SK-N-SH (cell line): ENCODE measurements around the gene CNTD1.

Experiments
- POLR2AphosphoS5 ChIP-seq: IDR thresholded peaks from 2 replicates; pipeline ENCODE4 v1.6.1; 2012; ENCODE audit warnings: low read depth, low read length
- TF ChIP-seq, protein P1 (sequence below): fragments of 200-600 bp; sonication (generic); IDR thresholded peaks from 2 replicates; pipeline ENCODE4 v1.6.1; 2017; ENCODE audit warnings: antibody characterized with exemption, mild to moderate bottlenecking, moderate library complexity

DNA sequence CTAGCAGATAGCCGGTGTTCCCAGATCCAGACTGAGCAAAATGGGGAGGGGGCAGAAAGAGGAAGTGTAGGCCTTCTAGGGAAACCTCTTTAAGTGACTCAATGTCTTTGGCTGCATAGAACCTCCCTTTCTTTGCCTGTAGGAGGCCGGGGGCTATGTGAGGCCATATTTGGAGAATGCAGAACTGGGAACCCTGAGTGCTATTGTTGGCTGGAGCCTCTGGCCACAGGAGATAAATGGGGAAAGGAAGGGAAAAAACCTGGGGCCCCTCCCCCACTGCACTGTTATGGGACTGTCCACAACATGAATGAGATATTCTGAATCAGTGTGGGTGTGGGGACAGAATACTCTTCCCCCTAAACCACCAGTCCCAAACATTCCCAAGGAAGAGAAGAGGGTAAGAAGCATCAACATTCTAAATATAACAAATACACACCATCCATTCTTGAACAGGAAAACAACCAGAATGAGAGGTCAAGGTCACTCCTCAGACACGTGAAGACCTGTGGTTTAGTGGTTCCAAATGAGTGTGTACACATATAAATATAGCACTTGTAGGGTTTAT, 23.0 kb upstream of the CNTD1 start:
- TF ChIP-seq, protein P1, sequence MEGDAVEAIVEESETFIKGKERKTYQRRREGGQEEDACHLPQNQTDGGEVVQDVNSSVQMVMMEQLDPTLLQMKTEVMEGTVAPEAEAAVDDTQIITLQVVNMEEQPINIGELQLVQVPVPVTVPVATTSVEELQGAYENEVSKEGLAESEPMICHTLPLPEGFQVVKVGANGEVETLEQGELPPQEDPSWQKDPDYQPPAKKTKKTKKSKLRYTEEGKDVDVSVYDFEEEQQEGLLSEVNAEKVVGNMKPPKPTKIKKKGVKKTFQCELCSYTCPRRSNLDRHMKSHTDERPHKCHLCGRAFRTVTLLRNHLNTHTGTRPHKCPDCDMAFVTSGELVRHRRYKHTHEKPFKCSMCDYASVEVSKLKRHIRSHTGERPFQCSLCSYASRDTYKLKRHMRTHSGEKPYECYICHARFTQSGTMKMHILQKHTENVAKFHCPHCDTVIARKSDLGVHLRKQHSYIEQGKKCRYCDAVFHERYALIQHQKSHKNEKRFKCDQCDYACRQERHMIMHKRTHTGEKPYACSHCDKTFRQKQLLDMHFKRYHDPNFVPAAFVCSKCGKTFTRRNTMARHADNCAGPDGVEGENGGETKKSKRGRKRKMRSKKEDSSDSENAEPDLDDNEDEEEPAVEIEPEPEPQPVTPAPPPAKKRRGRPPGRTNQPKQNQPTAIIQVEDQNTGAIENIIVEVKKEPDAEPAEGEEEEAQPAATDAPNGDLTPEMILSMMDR, result no peak
- no peak for TF ChIP-seq POLR2AphosphoS5
